KBM-7 (cell line): ENCODE measurements around the gene ADGRL3.

Experiments used
- DNase-seq: peaks from one replicate; pipeline ENCODE4 v3.0.0-alpha.2; 2015
- in situ Hi-C: fragments of 300-500 bp; cut with MboI; formaldehyde crosslinking; loops from 2 replicates; pipeline ENCODE4 v1.14.3; 2020; ENCODE audit warnings: low sequenced_read_pairs, low pct_unique_long_range_greater_than_20kb, mixed read lengths

The ADGRL3 gene

GRCh38 chr4:61514991-61515390 is 314.9 kb downstream of the ADGRL3 start:
- in situ Hi-C loops: no loop called here
- no peak for DNase-seq

- no peak for DNase-seq
- in situ Hi-C loops: no loop called here
Observed at GRCh38 chr4:61517144-61517543, 317.0 kb downstream of the ADGRL3 start.

GRCh38 chr4:61520166-61520565 is 320.0 kb downstream of the ADGRL3 start:
- DNase-seq: no peak
- in situ Hi-C loops: no loop called here

GRCh38 chr4:61520681-61521160 is 320.6 kb downstream of the ADGRL3 start:
- in situ Hi-C loops: no loop called here
- no peak for DNase-seq

GRCh38 chr4:61521451-61521850 is 321.3 kb downstream of the ADGRL3 start:
- in situ Hi-C loops: no loop called here
- DNase-seq: no peak

GRCh38 chr4:61522312-61522711 is 322.2 kb downstream of the ADGRL3 start:
- in situ Hi-C loops: no loop called here

GRCh38 chr4:61527888-61528287 is 327.8 kb downstream of the ADGRL3 start:
- in situ Hi-C loops: no loop called here
- DNase-seq: no peak

More at GRCh38 chr4:61522312-61522711, 322.2 kb downstream of the ADGRL3 start:
- no peak for DNase-seq

- in situ Hi-C loops: no loop called here
- no peak for DNase-seq
Observed at GRCh38 chr4:61528595-61528994, 328.5 kb downstream of the ADGRL3 start.

- in situ Hi-C loops: no loop called here
- no peak for DNase-seq
Observed at GRCh38 chr4:61531188-61531587, 331.1 kb downstream of the ADGRL3 start.

GRCh38 chr4:61532336-61533000 is 332.3 kb downstream of the ADGRL3 start:
- DNase-seq: no peak
- in situ Hi-C loops: no loop called here

GRCh38 chr4:61533140-61533539 is 333.0 kb downstream of the ADGRL3 start:
- in situ Hi-C loops: no loop called here
- no peak for DNase-seq

- no peak for DNase-seq
- in situ Hi-C loops: no loop called here
Observed at GRCh38 chr4:61540944-61541343, 340.8 kb downstream of the ADGRL3 start.

- in situ Hi-C loops: no loop called here
- no peak for DNase-seq
Observed at GRCh38 chr4:61541459-61541858, 341.3 kb downstream of the ADGRL3 start.

GRCh38 chr4:61543976-61544375 is 343.9 kb downstream of the ADGRL3 start:
- in situ Hi-C loops: no loop called here
- DNase-seq: no peak

GRCh38 chr4:61545902-61546480 is 345.9 kb downstream of the ADGRL3 start:
- DNase-seq: no peak
- in situ Hi-C loops: no loop called here

- DNase-seq: no peak
- in situ Hi-C loops: no loop called here
Observed at GRCh38 chr4:61549336-61549735, 349.2 kb downstream of the ADGRL3 start.

GRCh38 chr4:61553557-61554125 is 353.5 kb downstream of the ADGRL3 start:
- no peak for DNase-seq
- in situ Hi-C loops: no loop called here

- in situ Hi-C loops: no loop called here
- DNase-seq: no peak
Observed at GRCh38 chr4:61555789-61556188, 355.7 kb downstream of the ADGRL3 start.

- no peak for DNase-seq
- in situ Hi-C loops: no loop called here
Observed at GRCh38 chr4:61556277-61556676, 356.2 kb downstream of the ADGRL3 start.

GRCh38 chr4:61559396-61559795 is 359.3 kb downstream of the ADGRL3 start:
- in situ Hi-C loops: no loop called here
- DNase-seq: no peak

- no peak for DNase-seq
- in situ Hi-C loops: no loop called here
Observed at GRCh38 chr4:61561028-61561427, 360.9 kb downstream of the ADGRL3 start.
